DND-41 (cell line): ENCODE data around the gene DZIP1.

Source experiments
- EZH2 ChIP-seq: IDR thresholded peaks from 3 replicates; pipeline ENCODE4 v1.6.1; 2012; ENCODE audit warnings: borderline replicate concordance, low read depth, mild to moderate bottlenecking, moderate library complexity, low read length, inconsistent platforms; ENCODE audit not compliant: severe bottlenecking
- TF ChIP-seq, protein P1 (sequence below): IDR thresholded peaks from 2 replicates; pipeline ENCODE4 v1.5.1; 2012; ENCODE audit warnings: borderline replicate concordance, low read length, moderate library complexity, mild to moderate bottlenecking; ENCODE audit not compliant: poor library complexity, severe bottlenecking; ENCODE audit errors: extremely low read depth

DNA sequence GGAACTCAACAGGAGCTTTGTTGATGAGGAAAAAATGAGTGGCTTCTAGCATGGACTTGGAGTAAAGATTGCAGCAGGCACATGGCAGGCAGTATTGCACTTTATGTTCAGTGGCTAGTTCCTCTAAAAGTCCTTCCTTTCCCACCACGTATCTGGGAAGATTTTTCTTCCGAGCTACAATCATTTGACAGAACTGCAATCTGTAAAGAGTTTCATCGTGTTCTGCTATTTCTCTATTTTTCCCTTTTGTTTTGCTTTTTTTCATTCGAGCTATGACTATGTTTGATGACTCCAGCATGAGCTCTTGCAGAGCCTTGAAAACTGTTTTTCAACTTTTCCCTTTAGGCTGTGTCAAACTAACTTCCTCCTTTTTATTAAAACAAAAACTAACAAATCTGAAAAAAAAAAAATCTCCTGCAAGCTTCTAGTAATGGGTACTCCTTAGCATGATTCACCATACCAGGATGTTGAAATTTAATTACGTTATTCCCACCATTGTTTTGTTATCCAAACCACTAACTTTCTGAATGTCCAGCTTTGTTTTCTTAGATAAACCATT, 79.7 kb downstream of the DZIP1 start:
- TF ChIP-seq, protein P1, sequence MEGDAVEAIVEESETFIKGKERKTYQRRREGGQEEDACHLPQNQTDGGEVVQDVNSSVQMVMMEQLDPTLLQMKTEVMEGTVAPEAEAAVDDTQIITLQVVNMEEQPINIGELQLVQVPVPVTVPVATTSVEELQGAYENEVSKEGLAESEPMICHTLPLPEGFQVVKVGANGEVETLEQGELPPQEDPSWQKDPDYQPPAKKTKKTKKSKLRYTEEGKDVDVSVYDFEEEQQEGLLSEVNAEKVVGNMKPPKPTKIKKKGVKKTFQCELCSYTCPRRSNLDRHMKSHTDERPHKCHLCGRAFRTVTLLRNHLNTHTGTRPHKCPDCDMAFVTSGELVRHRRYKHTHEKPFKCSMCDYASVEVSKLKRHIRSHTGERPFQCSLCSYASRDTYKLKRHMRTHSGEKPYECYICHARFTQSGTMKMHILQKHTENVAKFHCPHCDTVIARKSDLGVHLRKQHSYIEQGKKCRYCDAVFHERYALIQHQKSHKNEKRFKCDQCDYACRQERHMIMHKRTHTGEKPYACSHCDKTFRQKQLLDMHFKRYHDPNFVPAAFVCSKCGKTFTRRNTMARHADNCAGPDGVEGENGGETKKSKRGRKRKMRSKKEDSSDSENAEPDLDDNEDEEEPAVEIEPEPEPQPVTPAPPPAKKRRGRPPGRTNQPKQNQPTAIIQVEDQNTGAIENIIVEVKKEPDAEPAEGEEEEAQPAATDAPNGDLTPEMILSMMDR = no peak
- TF ChIP-seq EZH2 = no peak
